ENCODE data around the gene CEBPZOS. TPM values are rescaled to one million over a fixed set of nuclear protein-coding genes. Genes with fewer than 3 reads are reported as not detected.
"Not testable (repeated sequence)": the region's sequence is repeated elsewhere in the genome, so short reads cannot be mapped to it uniquely, and the experiment has no call there.

CEBPZOS gene
- total and polyA plus RNA-seq, 3 donors from 2014 or later = 26.9 to 41.3 (median 34.6) TPM

- no peak for TF ChIP-seq CTCF (IDR thresholded peaks at IDR 0.05)
- TF ChIP-seq POLR2A (IDR thresholded peaks at IDR 0.05) = no peak
- intact Hi-C loops (cut with DNase I; ENCODE audit: low total_unique reads) = no loop called here
- no peak for DNase-seq
- Histone ChIP-seq H3K27ac (no peak overlapping the region), H3K36me3 (ENCODE audit: low read depth, missing control alignments) (no peaks in the 10 kb centered on the region), H3K27me3 (no peaks in the 10 kb centered on the region), H3K4me3 (no peak overlapping the region), H3K9me3 (no peaks in the 10 kb centered on the region), H3K4me1 (peaks cover 8% of the 10 kb centered on the region)
- 61 to 67% methylated on average over 8 of the region's 8 CpGs for WGBS, 2 donors
Measured at GRCh38 chr2:37198681-37199065, 2.4 kb downstream of the CEBPZOS start.

GRCh38 chr2:37201208-37201607, 4.9 kb downstream of the CEBPZOS start:
- Histone ChIP-seq H3K27me3 (no peaks in the 10 kb centered on the region), H3K9me3 (no peaks in the 10 kb centered on the region), H3K4me3 (no peak overlapping the region), H3K36me3 (ENCODE audit: low read depth, missing control alignments) (no peaks in the 10 kb centered on the region), H3K27ac (no peak overlapping the region), H3K4me1 (peaks cover 8% of the 10 kb centered on the region)
- TF ChIP-seq POLR2A (IDR thresholded peaks at IDR 0.05) = no peak
- TF ChIP-seq CTCF (IDR thresholded peaks at IDR 0.05) = no peak
- no peak for DNase-seq
- WGBS, 2 donors = 63 to 74% methylated on average over 1 of the region's 1 CpG
- intact Hi-C loops (cut with DNase I; ENCODE audit: low total_unique reads) = no loop called here

DNA sequence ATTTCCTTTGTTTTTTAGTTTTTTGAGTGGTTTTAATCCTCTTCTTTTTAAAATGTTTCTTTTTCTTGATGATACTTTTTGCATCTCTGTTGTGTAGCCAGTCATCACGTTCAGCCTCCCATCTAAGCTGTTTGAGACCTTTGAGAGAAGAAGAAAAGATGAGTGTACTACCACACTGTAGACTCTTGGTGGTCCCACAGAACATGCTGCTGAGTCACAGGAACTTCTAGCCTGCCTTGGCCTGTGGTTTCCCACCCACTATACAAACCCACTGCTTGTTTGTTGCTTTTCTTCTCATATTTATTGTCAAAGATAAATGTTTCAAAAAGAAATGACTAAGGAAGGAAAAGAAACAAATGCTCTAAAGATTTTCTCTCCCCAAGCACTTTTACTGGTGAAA, 5.5 kb downstream of the CEBPZOS start:
- no peak for TF ChIP-seq CTCF (IDR thresholded peaks at IDR 0.05)
- TF ChIP-seq POLR2A (IDR thresholded peaks at IDR 0.05) = no peak
- intact Hi-C loops (cut with DNase I; ENCODE audit: low total_unique reads) = no loop called here

GRCh38 chr2:37203708-37204107, 7.4 kb downstream of the CEBPZOS start:
- no peak overlapping the region for H3K4me3 ChIP-seq
- no peak for TF ChIP-seq CTCF (IDR thresholded peaks at IDR 0.05)
- TF ChIP-seq POLR2A (IDR thresholded peaks at IDR 0.05) = no peak
- WGBS, 2 donors = 90 to 95% methylated on average over 2 of the region's 2 CpGs
- no peak overlapping the region for H3K27ac ChIP-seq
- H3K27me3 ChIP-seq = no peaks in the 10 kb centered on the region
- H3K4me1 ChIP-seq = no peaks in the 10 kb centered on the region
- no peak for DNase-seq
- intact Hi-C loops (cut with DNase I; ENCODE audit: low total_unique reads) = no loop called here
- H3K9me3 ChIP-seq = no peaks in the 10 kb centered on the region
- H3K36me3 ChIP-seq (ENCODE audit: low read depth, missing control alignments) = no peaks in the 10 kb centered on the region

More for the DNA sequence above, 5.5 kb downstream of the CEBPZOS start:
- Histone ChIP-seq H3K27me3 (no peaks in the 10 kb centered on the region), H3K4me3 (no peak overlapping the region), H3K9me3 (no peaks in the 10 kb centered on the region), H3K27ac (no peak overlapping the region), H3K36me3 (ENCODE audit: low read depth, missing control alignments) (no peaks in the 10 kb centered on the region), H3K4me1 (peaks cover 8% of the 10 kb centered on the region)
- WGBS, 2 donors = 53 to 64% methylated on average over 1 of the region's 1 CpG
- no peak for DNase-seq

- H3K4me1 ChIP-seq; DNase-seq; H3K9me3 ChIP-seq; H3K27me3 ChIP-seq; H3K36me3 ChIP-seq (ENCODE audit: low read depth, missing control alignments); H3K4me3 ChIP-seq; H3K27ac ChIP-seq; intact Hi-C loops (cut with DNase I; ENCODE audit: low total_unique reads): not testable (repeated sequence)
- WGBS, 2 donors = 81 to 93% methylated on average over 8 of the region's 8 CpGs
Measured at GRCh38 chr2:37205071-37205661, 8.9 kb downstream of the CEBPZOS start.

Measured in testis (tissue), 3 donors.